ENCODE measurements around the gene IFITM1. TPM values are rescaled to one million over a fixed set of nuclear protein-coding genes. Genes with fewer than 3 reads are reported as not detected.

The IFITM1 gene
- total RNA-seq, 1 donor from 2014 or later: 53.5 TPM

Other genes with a start within 250 kb of the IFITM1 start
- 0.55 TPM in 1 of 2 replicates, not detected in the other for gene SCGB1C1, start 121.0 kb upstream of the IFITM1 start, total RNA-seq
- 18.9 and 23.7 TPM in 2 replicates for gene BET1L, start 106.6 kb upstream of the IFITM1 start, total RNA-seq
- 144 and 162 TPM in 2 replicates for gene RIC8A, start 106.3 kb upstream of the IFITM1 start, total RNA-seq
- gene SIRT3, start 77.7 kb upstream of the IFITM1 start, total RNA-seq: 4.3 and 10.0 TPM in 2 replicates
- 74.2 and 172 TPM in 2 replicates for gene PSMD13, start 77.1 kb upstream of the IFITM1 start, total RNA-seq
- gene NLRP6, start 35.6 kb upstream of the IFITM1 start, total RNA-seq: not detected in 2 replicates
- 8.8 and 12.9 TPM in 2 replicates for gene PGGHG, start 24.9 kb upstream of the IFITM1 start, total RNA-seq
- not detected in 2 replicates for gene IFITM5, start 14.5 kb upstream of the IFITM1 start, total RNA-seq
- 13.5 and 126 TPM in 2 replicates for gene IFITM2, start 6.2 kb upstream of the IFITM1 start, total RNA-seq
- gene IFITM3, start 6.8 kb downstream of the IFITM1 start, total RNA-seq: 14.9 and 70.2 TPM in 2 replicates
- 4.0 and 4.5 TPM in 2 replicates for gene B4GALNT4, start 55.5 kb downstream of the IFITM1 start, total RNA-seq
- gene PKP3, start 80.2 kb downstream of the IFITM1 start, total RNA-seq: 1.7 and 13.7 TPM in 2 replicates
- 5.4 and 41.5 TPM in 2 replicates for gene SIGIRR, start 101.0 kb downstream of the IFITM1 start, total RNA-seq
- gene ANO9, start 128.0 kb downstream of the IFITM1 start, total RNA-seq: 9.2 and 10.8 TPM in 2 replicates
- 25.9 and 40.7 TPM in 2 replicates for gene PTDSS2, start 136.2 kb downstream of the IFITM1 start, total RNA-seq
- gene RNH1, start 193.2 kb downstream of the IFITM1 start, total RNA-seq: 227 and 230 TPM in 2 replicates
- gene HRAS, start 221.5 kb downstream of the IFITM1 start, total RNA-seq: 40.5 and 51.2 TPM in 2 replicates
- gene LRRC56, start 223.5 kb downstream of the IFITM1 start, total RNA-seq: 0.17 and 2.0 TPM in 2 replicates
- gene LMNTD2, start 246.7 kb downstream of the IFITM1 start, total RNA-seq: 0.69 and 1.7 TPM in 2 replicates
- gene RASSF7, start 246.9 kb downstream of the IFITM1 start, total RNA-seq: 65.7 and 110 TPM in 2 replicates